ENCODE results near the gene SLC5A5. TPM values are rescaled to one million over a fixed set of nuclear protein-coding genes. Genes with fewer than 3 reads are reported as not detected.

Gene SLC5A5
- total RNA-seq, 1 donor from 2014 or later, result not detected

DNA sequence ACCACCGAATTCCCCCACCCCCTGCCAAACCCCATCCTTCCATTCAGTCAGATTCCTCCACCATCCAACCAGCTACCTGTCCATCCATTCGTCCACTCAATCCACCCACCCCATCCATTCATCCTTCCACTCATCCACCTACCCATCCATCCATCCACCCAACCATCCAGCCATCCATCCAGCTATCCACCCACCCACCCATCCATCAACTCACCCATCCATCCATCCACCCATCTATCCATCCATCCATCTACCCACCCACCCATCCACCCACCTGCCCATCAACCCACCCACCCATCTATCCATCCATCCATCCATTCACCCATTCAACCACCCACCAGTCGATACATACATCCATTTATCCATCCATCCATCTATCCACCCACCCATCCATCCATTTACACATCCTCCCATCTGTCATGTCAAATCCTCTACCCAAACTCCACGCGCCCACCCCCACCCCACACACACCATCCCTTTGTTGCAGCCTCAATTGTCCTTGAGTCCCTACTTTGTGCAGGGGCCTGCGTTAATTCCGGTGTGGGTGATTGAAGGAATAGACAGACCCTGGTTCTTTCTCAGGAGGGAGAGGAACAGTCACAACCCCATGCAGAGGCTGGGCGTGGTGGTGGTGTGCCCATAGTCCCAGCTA is 5.3 kb upstream of the SLC5A5 start:
- Mint-ChIP-seq H3K27ac (ENCODE audit: unreplicated experiment) (no peak overlapping the region), H3K9me3 (ENCODE audit: low read depth) (no peaks in the 10 kb centered on the region)

DNA sequence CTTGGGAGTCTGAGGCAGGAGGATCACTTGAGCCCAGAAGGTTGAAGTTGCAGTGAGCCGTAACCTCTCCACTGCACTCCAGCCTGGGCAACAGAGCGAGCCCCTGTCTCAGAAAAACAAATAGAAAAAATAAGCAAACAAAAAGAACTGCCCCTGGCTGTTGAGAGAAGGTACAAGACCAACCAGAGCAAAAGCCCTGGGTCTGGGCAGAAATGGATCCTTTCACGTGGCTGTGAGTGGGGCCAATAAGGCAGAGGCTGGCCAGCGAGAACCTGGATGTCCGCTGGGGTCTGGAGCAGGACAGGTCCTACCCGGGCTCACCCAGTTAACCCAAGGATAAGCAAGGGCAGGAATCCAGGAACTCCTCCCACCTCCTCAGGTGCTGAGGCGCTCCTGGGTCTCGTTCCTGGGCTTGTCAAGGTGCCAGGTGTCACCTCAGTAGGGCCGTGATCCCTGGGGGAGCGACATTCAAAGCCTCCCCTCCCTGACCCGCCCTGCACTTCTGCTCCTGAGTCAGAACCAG is 4.7 kb upstream of the SLC5A5 start:
- Mint-ChIP-seq H3K9me3 (ENCODE audit: low read depth) (no peaks in the 10 kb centered on the region), H3K27ac (ENCODE audit: unreplicated experiment) (no peak overlapping the region), H3K4me3 (ENCODE audit: unreplicated experiment) (no peak overlapping the region)

More for the DNA sequence above, 5.3 kb upstream of the SLC5A5 start:
- H3K36me3 Mint-ChIP-seq (ENCODE audit: low read depth), result peaks cover 14% of the 10 kb centered on the region
- no peak overlapping the region for H3K4me3 Mint-ChIP-seq (ENCODE audit: unreplicated experiment)
- H3K4me1 Mint-ChIP-seq (ENCODE audit: low read depth), result peaks cover 8% of the 10 kb centered on the region
- DNase-seq (ENCODE audit: low spot score), result no peak
- no peak for TF ChIP-seq CTCF (IDR thresholded peaks at IDR 0.05)
- H3K27me3 Mint-ChIP-seq (ENCODE audit: low read depth), result peaks cover 17% of the 10 kb centered on the region

DNA sequence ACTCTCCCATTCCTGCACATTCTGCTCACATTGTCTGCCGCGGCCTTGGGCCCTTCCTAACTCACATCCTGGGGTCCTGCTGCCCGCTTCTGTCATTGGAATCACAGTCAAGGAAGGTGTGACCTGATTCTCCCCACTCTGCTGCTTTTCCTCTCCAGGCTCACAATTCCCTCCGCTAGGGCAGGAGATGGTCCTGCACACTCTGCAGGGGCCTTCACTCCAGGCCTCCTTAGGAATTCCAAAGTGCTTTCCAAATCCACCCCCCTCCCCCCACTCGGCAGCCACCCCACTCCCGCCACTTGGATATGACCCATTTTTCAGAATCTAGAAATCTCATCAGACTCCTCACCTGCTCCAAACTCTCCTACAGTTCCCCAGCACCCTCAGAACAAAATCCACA is 3.1 kb upstream of the SLC5A5 start:
- H3K27me3 Mint-ChIP-seq (ENCODE audit: low read depth), result peaks cover 25% of the 10 kb centered on the region
- no peak for TF ChIP-seq CTCF (IDR thresholded peaks at IDR 0.05)
- no peak overlapping the region for H3K4me3 Mint-ChIP-seq (ENCODE audit: unreplicated experiment)
- H3K36me3 Mint-ChIP-seq (ENCODE audit: low read depth), result peaks cover 7% of the 10 kb centered on the region
- H3K9me3 Mint-ChIP-seq (ENCODE audit: low read depth), result no peaks in the 10 kb centered on the region
- DNase-seq (ENCODE audit: low spot score), result no peak
- H3K4me1 Mint-ChIP-seq (ENCODE audit: low read depth), result peaks cover under 1% of the 10 kb centered on the region
- no peak overlapping the region for H3K27ac Mint-ChIP-seq (ENCODE audit: unreplicated experiment)

More for the DNA sequence above, 4.7 kb upstream of the SLC5A5 start:
- no peak for TF ChIP-seq CTCF (IDR thresholded peaks at IDR 0.05)
- Mint-ChIP-seq H3K4me1 (ENCODE audit: low read depth) (peaks cover 4% of the 10 kb centered on the region), H3K27me3 (ENCODE audit: low read depth) (peaks cover 19% of the 10 kb centered on the region), H3K36me3 (ENCODE audit: low read depth) (peaks cover 13% of the 10 kb centered on the region)
- DNase-seq (ENCODE audit: low spot score), result no peak

DNA sequence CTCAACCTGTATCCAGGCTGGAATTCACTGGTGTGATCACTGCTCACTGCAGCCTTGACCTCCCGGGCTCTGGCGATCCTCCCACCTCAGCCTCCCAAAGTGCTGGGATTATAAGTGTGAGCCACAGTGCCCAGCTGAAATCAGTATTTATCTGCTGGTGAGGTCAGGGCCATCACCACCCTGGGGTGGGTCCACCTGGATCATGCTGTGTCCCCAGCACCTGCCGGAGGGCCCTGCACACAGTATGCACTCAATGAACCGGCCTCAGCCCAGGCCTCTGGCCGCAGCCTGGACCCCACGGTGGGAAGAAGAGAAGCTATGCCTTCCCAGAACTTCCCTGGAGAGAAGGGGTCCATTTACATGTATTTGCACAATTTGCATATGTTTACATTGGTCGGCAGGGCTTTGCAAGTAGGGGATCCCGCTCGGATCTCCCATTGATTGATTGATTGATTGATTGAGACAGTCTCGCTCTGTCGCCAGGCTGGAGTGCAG is 2.6 kb upstream of the SLC5A5 start:
- DNase-seq (ENCODE audit: low spot score), result no peak
- Mint-ChIP-seq H3K4me3 (ENCODE audit: unreplicated experiment) (no peak overlapping the region), H3K36me3 (ENCODE audit: low read depth) (peaks cover 3% of the 10 kb centered on the region), H3K4me1 (ENCODE audit: low read depth) (no peaks in the 10 kb centered on the region), H3K27ac (ENCODE audit: unreplicated experiment) (no peak overlapping the region), H3K9me3 (ENCODE audit: low read depth) (no peaks in the 10 kb centered on the region), H3K27me3 (ENCODE audit: low read depth) (peaks cover 25% of the 10 kb centered on the region)
- no peak for TF ChIP-seq CTCF (IDR thresholded peaks at IDR 0.05)

GRCh38 chr19:17871032-17871877 is 490 bp upstream of the SLC5A5 start:
- no peak for DNase-seq (ENCODE audit: low spot score)
- Mint-ChIP-seq H3K4me1 (ENCODE audit: low read depth) (peaks cover 2% of the 10 kb centered on the region), H3K4me3 (ENCODE audit: unreplicated experiment) (no peak overlapping the region), H3K36me3 (ENCODE audit: low read depth) (no peaks in the 10 kb centered on the region), H3K27me3 (ENCODE audit: low read depth) (peaks cover 30% of the 10 kb centered on the region), H3K27ac (ENCODE audit: unreplicated experiment) (no peak overlapping the region), H3K9me3 (ENCODE audit: low read depth) (no peaks in the 10 kb centered on the region)
- no peak for TF ChIP-seq CTCF (IDR thresholded peaks at IDR 0.05)

Measured in chondrocyte (in vitro differentiated cells).